Skeletal muscle satellite cell (primary cell): ENCODE results near the gene FAM118B. TPM values are rescaled to one million over a fixed set of nuclear protein-coding genes. Genes with fewer than 3 reads are reported as not detected.
"Not testable (repeated sequence)": the region's sequence is repeated elsewhere in the genome, so short reads cannot be mapped to it uniquely, and the experiment has no call there.

Experiments
- H3K27me3 ChIP-seq: 2 replicates; pipeline ENCODE4 v1.7.0; 2013; ENCODE audit warnings: low read length; ENCODE audit not compliant: control insufficient read depth, insufficient read depth
- H3K36me3 ChIP-seq: 2 replicates; pipeline ENCODE4 v1.7.0; 2013; ENCODE audit warnings: mild to moderate bottlenecking, control low read depth, low read length; ENCODE audit not compliant: insufficient read depth
- H3K4me1 ChIP-seq: 2 replicates; pipeline ENCODE4 v1.7.0; 2013; ENCODE audit warnings: low read length; ENCODE audit not compliant: control insufficient read depth, insufficient read depth
- H3K4me2 ChIP-seq: 2 replicates; pipeline ENCODE4 v1.7.0; 2013; ENCODE audit warnings: mild to moderate bottlenecking, low read length
- H3K4me3 ChIP-seq: 2 replicates; pipeline ENCODE4 v1.7.0; 2013; ENCODE audit warnings: low read length
- H3K9ac ChIP-seq: 2 replicates; pipeline ENCODE4 v1.7.0; 2013; ENCODE audit warnings: mild to moderate bottlenecking, low read depth, low read length, moderate library complexity
- H3K9me3 ChIP-seq: replicated peaks from 2 replicates; pipeline ENCODE4 v1.7.0; 2013; ENCODE audit warnings: mild to moderate bottlenecking, control low read depth, low read length
- small RNA-seq: library from RNA; depleted of rRNA; stranded (forward); fragments of <200 nt; gene quantifications from one replicate; pipeline ENCODE3, GENCODE V24; 2012

FAM118B gene

DNA sequence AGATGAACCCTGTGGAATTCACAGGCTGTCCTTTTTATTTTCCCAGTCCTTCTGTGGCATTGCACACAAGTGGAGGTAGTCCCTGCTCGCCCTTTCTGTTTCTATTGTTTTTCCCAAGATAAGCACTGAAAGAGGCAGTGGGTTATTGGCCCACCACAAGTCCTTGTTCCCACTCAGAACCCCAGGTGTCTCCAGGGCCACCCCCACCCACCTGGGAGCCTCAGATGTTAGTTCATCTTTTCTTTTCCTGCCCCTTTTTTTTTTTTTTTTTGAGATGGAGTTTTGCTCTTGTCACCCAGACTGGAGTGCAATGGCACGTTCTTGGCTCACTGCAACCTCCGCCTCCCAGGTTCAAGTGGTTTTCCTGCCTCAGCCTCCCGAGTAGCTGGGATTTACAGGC, 97.2 kb downstream of the FAM118B start:
- H3K36me3 ChIP-seq, H3K9me3 ChIP-seq, H3K4me2 ChIP-seq, H3K9ac ChIP-seq, H3K27me3 ChIP-seq, H3K4me3 ChIP-seq: not testable (repeated sequence)
- peaks cover 18% of the 10 kb centered on the region for H3K4me1 ChIP-seq

DNA sequence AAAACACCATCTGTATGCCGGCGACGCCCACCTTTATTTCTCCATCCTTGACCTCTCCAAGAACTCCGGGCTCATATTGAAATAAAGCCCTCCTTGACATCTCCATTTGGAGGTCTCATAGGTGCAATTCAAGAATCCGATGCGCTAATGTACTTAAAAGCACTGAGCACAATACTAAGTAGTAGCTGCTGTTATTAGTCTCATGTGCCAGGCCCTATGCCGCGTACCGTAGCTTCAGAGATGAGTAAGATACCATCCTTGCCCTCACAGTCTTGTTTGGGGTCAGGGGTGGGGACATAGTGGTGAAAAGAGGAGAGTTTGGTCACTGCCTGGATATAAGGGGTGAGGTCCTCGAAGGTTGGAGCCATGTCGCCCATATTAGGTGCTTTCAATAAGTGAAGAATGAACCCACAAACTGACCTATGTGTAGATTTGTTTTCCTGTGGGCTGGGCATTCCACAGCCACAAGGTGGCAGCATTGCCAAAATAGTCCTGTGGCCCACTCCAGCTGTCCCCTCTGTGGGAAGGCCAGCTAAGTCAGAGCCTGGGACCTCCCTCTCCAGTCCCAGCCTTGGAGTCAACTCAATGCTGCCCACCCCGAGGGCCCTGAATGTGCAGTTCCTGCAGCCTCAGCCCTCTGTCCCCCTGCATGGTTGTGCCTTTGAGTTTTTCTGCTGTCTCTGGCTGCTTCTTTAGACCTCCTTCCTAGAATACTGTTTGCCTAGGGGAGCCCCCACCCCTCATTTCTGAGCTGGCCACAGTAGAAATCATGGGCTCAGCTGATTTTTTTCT, 98.8 kb downstream of the FAM118B start:
- H3K9me3 ChIP-seq = no peaks in the 10 kb centered on the region
- H3K4me1 ChIP-seq = peaks cover 14% of the 10 kb centered on the region
- H3K4me2 ChIP-seq = no peak overlapping the region
- H3K4me3 ChIP-seq = no peak overlapping the region
- H3K27me3 ChIP-seq = no peaks in the 10 kb centered on the region
- H3K9ac ChIP-seq = no peak overlapping the region
- peaks cover 10% of the 10 kb centered on the region for H3K36me3 ChIP-seq

DNA sequence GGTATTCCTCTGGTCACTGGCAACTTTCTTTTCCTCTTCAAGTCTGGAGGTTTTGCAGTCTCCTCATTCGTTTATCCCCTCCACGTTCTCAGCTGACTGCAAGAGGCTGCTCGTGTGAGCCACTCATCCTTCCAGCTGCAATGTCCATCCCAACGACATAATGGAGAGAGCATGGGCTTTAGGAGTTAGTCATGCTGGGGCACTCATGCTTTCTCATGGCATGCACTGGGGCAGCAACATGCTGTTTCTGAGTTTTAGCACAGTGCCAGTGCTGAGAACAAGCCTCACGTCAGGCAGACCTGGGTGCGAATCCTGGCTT, 99.4 kb downstream of the FAM118B start:
- no peak overlapping the region for H3K4me2 ChIP-seq
- peaks cover 14% of the 10 kb centered on the region for H3K4me1 ChIP-seq
- H3K36me3 ChIP-seq = peaks cover 10% of the 10 kb centered on the region
- H3K4me3 ChIP-seq = no peak overlapping the region
- H3K9ac ChIP-seq = no peak overlapping the region
- no peaks in the 10 kb centered on the region for H3K27me3 ChIP-seq
- H3K9me3 ChIP-seq = no peaks in the 10 kb centered on the region

DNA sequence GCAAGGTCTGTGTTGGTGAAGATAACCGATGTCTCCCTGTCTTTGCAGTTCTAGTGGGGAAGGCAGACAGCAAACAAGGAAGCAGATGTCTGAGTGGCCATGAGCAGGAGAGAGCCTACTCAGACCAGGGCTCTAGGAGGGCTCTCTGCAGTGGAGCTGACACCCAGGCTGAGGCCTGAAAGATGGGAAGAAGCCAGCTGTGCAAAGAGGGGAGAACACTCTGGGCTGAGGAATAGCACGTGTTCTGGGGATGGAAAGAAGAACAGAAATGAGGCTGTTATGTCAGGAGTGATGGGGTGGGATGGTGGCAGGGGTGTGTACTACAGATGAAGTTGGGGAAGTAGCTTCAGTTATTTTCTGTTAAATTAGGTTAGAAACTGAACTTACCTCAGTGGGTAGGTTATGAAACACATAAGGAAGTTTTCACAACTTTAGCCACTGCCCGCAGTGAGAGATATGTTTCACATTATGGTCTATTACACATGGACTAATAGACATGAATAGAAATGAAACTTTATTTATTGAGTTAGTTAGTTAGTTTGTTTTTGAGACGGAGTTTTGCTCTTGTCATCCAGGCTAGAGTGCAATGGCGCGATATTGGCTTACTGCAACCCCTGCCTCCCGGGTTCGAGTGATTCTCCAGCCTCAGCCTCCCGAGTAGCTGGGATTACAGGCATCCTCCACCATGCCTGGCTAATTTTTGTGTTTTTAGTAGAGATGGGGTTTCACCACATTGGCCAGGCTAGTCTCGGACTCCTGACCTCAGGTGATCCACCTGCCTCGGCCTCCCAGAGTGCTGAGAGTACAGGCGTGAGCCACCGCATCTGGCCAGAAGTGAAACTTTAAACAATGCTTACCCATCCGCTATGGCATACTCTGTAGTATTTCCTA, 100.1 kb downstream of the FAM118B start:
- Histone ChIP-seq H3K9ac (no peak overlapping the region), H3K36me3 (peaks cover 10% of the 10 kb centered on the region), H3K9me3 (no peaks in the 10 kb centered on the region), H3K4me1 (peaks cover 14% of the 10 kb centered on the region), H3K27me3 (no peaks in the 10 kb centered on the region), H3K4me3 (no peak overlapping the region), H3K4me2 (no peak overlapping the region)

Small RNAs within 50 kb of the gene (small RNA-seq; reads per million reads assigned to genes)
- not detected for gene AP001893.2
- not detected for gene RN7SL351P
- not detected for gene RNU4-86P
